ENCODE results near the gene STRA8.
"Not testable (repeated sequence)": the region's sequence is repeated elsewhere in the genome, so short reads cannot be mapped to it uniquely, and the experiment has no call there.

Gene STRA8

GRCh38 chr7:135211179-135211945, 22.3 kb upstream of the STRA8 start, which contains the start of gene WDR91:
Gene WDR91, minus strand, starts transcription at chr7:135211526. Its CDS starts 24 bp downstream, at chr7:135211502.
- TF ChIP-seq TAF1 (IDR thresholded peaks at IDR 0.05; ENCODE audit: low read depth, low read length) (peak; percentile 96), POLR2AphosphoS5 (IDR thresholded peaks at IDR 0.05; ENCODE audit: low read depth, low read length) (peak; percentile 85), POLR2A (IDR thresholded peaks at IDR 0.05; ENCODE audit: low read depth, low read length) (peak; percentile 88), POU2F2 (IDR thresholded peaks at IDR 0.05; ENCODE audit: low read depth, low read length) (no peak), PAX5 (IDR thresholded peaks at IDR 0.05; ENCODE audit: insufficient read depth, low read length, severe bottlenecking) (no peak), SPI1 (IDR thresholded peaks at IDR 0.05; ENCODE audit: low read depth, low read length) (peak; percentile 62)
- peak; percentile 93 for FAIRE-seq
- DNase-seq (ENCODE audit: insufficient read length, low spot score): peak; percentile 98

GRCh38 chr7:135211946-135212685, 21.5 kb upstream of the STRA8 start:
- DNase-seq (ENCODE audit: insufficient read length, low spot score): not testable (repeated sequence)

GRCh38 chr7:135213831-135214230, 19.8 kb upstream of the STRA8 start:
- no peak for FAIRE-seq

More at GRCh38 chr7:135211946-135212685, 21.5 kb upstream of the STRA8 start:
- FAIRE-seq: not testable (repeated sequence)

GRCh38 chr7:135215180-135215579, 18.5 kb upstream of the STRA8 start:
- DNase-seq (ENCODE audit: insufficient read length, low spot score) (no peak), FAIRE-seq (no peak)
- no peak for TF ChIP-seq POLR2A (IDR thresholded peaks at IDR 0.05; ENCODE audit: low read depth, low read length)
- no peak for TF ChIP-seq POLR2AphosphoS5 (IDR thresholded peaks at IDR 0.05; ENCODE audit: low read depth, low read length)
- TF ChIP-seq POU2F2 (IDR thresholded peaks at IDR 0.05; ENCODE audit: low read depth, low read length): no peak
- TF ChIP-seq SPI1 (IDR thresholded peaks at IDR 0.05; ENCODE audit: low read depth, low read length): no peak
- TF ChIP-seq PAX5 (IDR thresholded peaks at IDR 0.05; ENCODE audit: insufficient read depth, low read length, severe bottlenecking): no peak
- no peak for TF ChIP-seq TAF1 (IDR thresholded peaks at IDR 0.05; ENCODE audit: low read depth, low read length)

More at GRCh38 chr7:135213831-135214230, 19.8 kb upstream of the STRA8 start:
- DNase-seq (ENCODE audit: insufficient read length, low spot score): no peak
- TF ChIP-seq POLR2AphosphoS5 (IDR thresholded peaks at IDR 0.05; ENCODE audit: low read depth, low read length) (no peak), TAF1 (IDR thresholded peaks at IDR 0.05; ENCODE audit: low read depth, low read length) (no peak), SPI1 (IDR thresholded peaks at IDR 0.05; ENCODE audit: low read depth, low read length) (no peak)

GRCh38 chr7:135215698-135216097, 17.9 kb upstream of the STRA8 start:
- TF ChIP-seq TAF1 (IDR thresholded peaks at IDR 0.05; ENCODE audit: low read depth, low read length) (no peak), SPI1 (IDR thresholded peaks at IDR 0.05; ENCODE audit: low read depth, low read length) (no peak), PAX5 (IDR thresholded peaks at IDR 0.05; ENCODE audit: insufficient read depth, low read length, severe bottlenecking) (no peak), POLR2A (IDR thresholded peaks at IDR 0.05; ENCODE audit: low read depth, low read length) (no peak), POLR2AphosphoS5 (IDR thresholded peaks at IDR 0.05; ENCODE audit: low read depth, low read length) (no peak), POU2F2 (IDR thresholded peaks at IDR 0.05; ENCODE audit: low read depth, low read length) (no peak)
- no peak for DNase-seq (ENCODE audit: insufficient read length, low spot score)
- FAIRE-seq: no peak

- TF ChIP-seq POU2F2 (IDR thresholded peaks at IDR 0.05; ENCODE audit: low read depth, low read length) (no peak), POLR2AphosphoS5 (IDR thresholded peaks at IDR 0.05; ENCODE audit: low read depth, low read length) (no peak), PAX5 (IDR thresholded peaks at IDR 0.05; ENCODE audit: insufficient read depth, low read length, severe bottlenecking) (no peak), SPI1 (IDR thresholded peaks at IDR 0.05; ENCODE audit: low read depth, low read length) (no peak), TAF1 (IDR thresholded peaks at IDR 0.05; ENCODE audit: low read depth, low read length) (no peak), POLR2A (IDR thresholded peaks at IDR 0.05; ENCODE audit: low read depth, low read length) (no peak)
- FAIRE-seq (no peak), DNase-seq (ENCODE audit: insufficient read length, low spot score) (no peak)
Observed at GRCh38 chr7:135217645-135218509, 15.8 kb upstream of the STRA8 start.

GRCh38 chr7:135224027-135224426, 9.6 kb upstream of the STRA8 start:
- TF ChIP-seq POLR2AphosphoS5 (IDR thresholded peaks at IDR 0.05; ENCODE audit: low read depth, low read length) (no peak), POU2F2 (IDR thresholded peaks at IDR 0.05; ENCODE audit: low read depth, low read length) (no peak), SPI1 (IDR thresholded peaks at IDR 0.05; ENCODE audit: low read depth, low read length) (no peak), POLR2A (IDR thresholded peaks at IDR 0.05; ENCODE audit: low read depth, low read length) (no peak), PAX5 (IDR thresholded peaks at IDR 0.05; ENCODE audit: insufficient read depth, low read length, severe bottlenecking) (no peak), TAF1 (IDR thresholded peaks at IDR 0.05; ENCODE audit: low read depth, low read length) (no peak)
- FAIRE-seq (no peak), DNase-seq (ENCODE audit: insufficient read length, low spot score) (no peak)

- TF ChIP-seq POLR2A (IDR thresholded peaks at IDR 0.05; ENCODE audit: low read depth, low read length): no peak
- TF ChIP-seq SPI1 (IDR thresholded peaks at IDR 0.05; ENCODE audit: low read depth, low read length): no peak
- TF ChIP-seq PAX5 (IDR thresholded peaks at IDR 0.05; ENCODE audit: insufficient read depth, low read length, severe bottlenecking): no peak
- no peak for TF ChIP-seq TAF1 (IDR thresholded peaks at IDR 0.05; ENCODE audit: low read depth, low read length)
- no peak for TF ChIP-seq POLR2AphosphoS5 (IDR thresholded peaks at IDR 0.05; ENCODE audit: low read depth, low read length)
- no peak for TF ChIP-seq POU2F2 (IDR thresholded peaks at IDR 0.05; ENCODE audit: low read depth, low read length)
- FAIRE-seq (no peak), DNase-seq (ENCODE audit: insufficient read length, low spot score) (no peak)
Observed at GRCh38 chr7:135231686-135232085, 2.0 kb upstream of the STRA8 start.

- FAIRE-seq: no peak
- TF ChIP-seq TAF1 (IDR thresholded peaks at IDR 0.05; ENCODE audit: low read depth, low read length): no peak
- TF ChIP-seq POU2F2 (IDR thresholded peaks at IDR 0.05; ENCODE audit: low read depth, low read length): no peak
- no peak for TF ChIP-seq POLR2A (IDR thresholded peaks at IDR 0.05; ENCODE audit: low read depth, low read length)
- no peak for TF ChIP-seq POLR2AphosphoS5 (IDR thresholded peaks at IDR 0.05; ENCODE audit: low read depth, low read length)
- no peak for DNase-seq (ENCODE audit: insufficient read length, low spot score)
Observed at GRCh38 chr7:135232087-135232486, 1.6 kb upstream of the STRA8 start.
